Subcutaneous abdominal adipose tissue (tissue), 5 donors: ENCODE measurements around the gene MEIKIN.

Experiments
- H3K27ac ChIP-seq: one replicate; pipeline ENCODE4 v1.7.0; 2013; ENCODE audit warnings: low read depth, mild to moderate bottlenecking, inconsistent platforms, low read length, moderate library complexity
- H3K27me3 ChIP-seq, 5 donors: one replicate each; pipeline ENCODE4 v1.7.0; 2013; ENCODE audit warnings: low read length in 5 of 5, inconsistent platforms in 1 of 5; ENCODE audit not compliant: control insufficient read depth in 5 of 5, insufficient read depth in 4 of 5
- H3K36me3 ChIP-seq, 5 donors: one replicate each; pipeline ENCODE4 v1.7.0; 2013; ENCODE audit warnings: low read length in 5 of 5; ENCODE audit not compliant: control insufficient read depth in 5 of 5, insufficient read depth in 5 of 5
- H3K4me1 ChIP-seq, 5 donors: one replicate each; pipeline ENCODE4 v1.7.0; 2013; ENCODE audit warnings: low read length in 5 of 5, mild to moderate bottlenecking in 3 of 5, moderate library complexity in 1 of 5; ENCODE audit not compliant: control insufficient read depth in 5 of 5, insufficient read depth in 5 of 5
- H3K4me3 ChIP-seq, 5 donors: one replicate each; pipeline ENCODE4 v1.7.0; 2013; ENCODE audit warnings: low read length in 5 of 5, low read depth in 1 of 5
- H3K9ac ChIP-seq, 5 donors: one replicate each; pipeline ENCODE4 v1.7.0; 2013; ENCODE audit warnings: low read length in 5 of 5, mild to moderate bottlenecking in 4 of 5, moderate library complexity in 3 of 5
- H3K9me3 ChIP-seq, 5 donors: one replicate each; pipeline ENCODE4 v1.7.0; 2013; ENCODE audit warnings: low read length in 5 of 5; ENCODE audit not compliant: control insufficient read depth in 5 of 5
- donor health status: healthy.
- donor health status: healthy.
- donor health status: healthy.
- donor health status: healthy.
- donor health status: healthy.

The MEIKIN gene

DNA sequence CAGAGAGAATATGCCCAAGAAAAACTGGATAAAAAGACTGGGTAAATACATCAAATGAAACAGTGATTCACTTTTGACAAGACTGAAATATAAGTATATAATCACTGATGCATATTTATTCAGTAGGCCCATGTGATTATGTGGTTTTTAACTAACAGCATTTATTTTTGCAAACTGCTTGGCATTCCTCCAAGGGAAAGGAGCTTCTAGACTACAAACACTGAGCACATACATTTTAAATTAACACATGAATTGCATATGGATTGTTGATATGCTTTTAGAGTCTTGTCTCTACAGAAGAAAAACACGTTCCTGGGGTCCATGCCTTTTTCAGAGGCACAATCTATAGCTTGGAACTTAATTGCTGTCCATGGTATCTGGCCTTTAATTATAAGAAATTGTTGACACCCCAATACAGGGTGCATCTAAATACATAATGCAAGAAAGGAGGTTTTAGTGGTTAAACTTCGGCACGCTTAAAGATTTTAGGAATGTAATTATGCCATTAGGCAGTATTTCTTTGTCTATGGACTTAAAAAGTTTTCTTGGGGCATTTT lies 6.9 kb upstream of the MEIKIN start:
- no peak overlapping the region for H3K4me3 ChIP-seq
- no peaks in the 10 kb centered on the region for H3K36me3 ChIP-seq
- no peak overlapping the region for H3K9ac ChIP-seq
- H3K27me3 ChIP-seq, result peaks cover 0 to 3% (median 0%) of the 10 kb centered on the region in 5 donors
- H3K9me3 ChIP-seq, result no peaks in the 10 kb centered on the region
- no peaks in the 10 kb centered on the region for H3K4me1 ChIP-seq
- H3K27ac ChIP-seq, result no peak overlapping the region

DNA sequence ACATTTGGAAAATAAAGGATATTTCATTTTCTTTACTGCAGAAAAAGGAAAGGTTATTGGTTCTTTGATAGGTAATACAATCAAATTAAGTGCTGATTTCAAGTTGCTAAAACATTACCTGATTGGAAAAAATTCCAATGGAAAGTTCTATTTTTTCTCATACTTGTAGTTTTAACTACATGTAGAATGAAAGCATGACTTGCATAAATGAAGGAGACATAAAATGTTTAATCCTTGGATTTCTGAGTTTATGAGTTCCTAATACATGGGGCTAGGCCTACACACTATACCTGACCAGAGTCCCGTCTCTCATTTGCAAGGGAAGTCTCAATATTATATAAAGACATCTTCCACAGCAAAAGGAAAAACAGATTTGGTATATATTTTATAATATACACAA lies 5.2 kb upstream of the MEIKIN start:
- Histone ChIP-seq H3K9me3 (no peaks in the 10 kb centered on the region), H3K36me3 (no peaks in the 10 kb centered on the region), H3K9ac (no peak overlapping the region), H3K4me3 (no peak overlapping the region), H3K4me1 (no peaks in the 10 kb centered on the region), H3K27ac (no peak overlapping the region), H3K27me3 (peaks cover 0 to 3% (median 0%) of the 10 kb centered on the region in 5 donors)

DNA sequence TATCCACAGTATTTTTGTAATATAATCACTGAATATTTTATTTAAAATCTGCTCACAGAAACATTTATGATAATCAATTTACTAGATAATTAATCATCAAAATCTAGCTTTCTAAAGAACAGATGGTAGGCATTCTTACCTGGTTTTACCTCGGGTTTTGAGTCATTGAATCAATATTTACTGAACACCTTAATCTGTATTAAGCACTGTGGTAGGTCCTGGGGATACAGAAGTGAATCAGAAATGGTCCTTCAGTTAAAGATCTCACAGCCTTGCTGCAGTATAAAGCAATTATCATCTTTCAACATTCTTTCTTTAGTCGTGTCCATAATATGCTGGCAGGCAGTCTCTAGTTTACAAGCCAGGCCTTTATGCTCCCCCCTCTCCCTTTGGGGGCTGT lies 2.0 kb upstream of the MEIKIN start:
- H3K4me1 ChIP-seq, result no peaks in the 10 kb centered on the region
- H3K27ac ChIP-seq, result no peak overlapping the region
- H3K9ac ChIP-seq, result no peak overlapping the region
- no peaks in the 10 kb centered on the region for H3K27me3 ChIP-seq
- H3K9me3 ChIP-seq, result no peaks in the 10 kb centered on the region
- no peak overlapping the region for H3K4me3 ChIP-seq
- no peaks in the 10 kb centered on the region for H3K36me3 ChIP-seq

DNA sequence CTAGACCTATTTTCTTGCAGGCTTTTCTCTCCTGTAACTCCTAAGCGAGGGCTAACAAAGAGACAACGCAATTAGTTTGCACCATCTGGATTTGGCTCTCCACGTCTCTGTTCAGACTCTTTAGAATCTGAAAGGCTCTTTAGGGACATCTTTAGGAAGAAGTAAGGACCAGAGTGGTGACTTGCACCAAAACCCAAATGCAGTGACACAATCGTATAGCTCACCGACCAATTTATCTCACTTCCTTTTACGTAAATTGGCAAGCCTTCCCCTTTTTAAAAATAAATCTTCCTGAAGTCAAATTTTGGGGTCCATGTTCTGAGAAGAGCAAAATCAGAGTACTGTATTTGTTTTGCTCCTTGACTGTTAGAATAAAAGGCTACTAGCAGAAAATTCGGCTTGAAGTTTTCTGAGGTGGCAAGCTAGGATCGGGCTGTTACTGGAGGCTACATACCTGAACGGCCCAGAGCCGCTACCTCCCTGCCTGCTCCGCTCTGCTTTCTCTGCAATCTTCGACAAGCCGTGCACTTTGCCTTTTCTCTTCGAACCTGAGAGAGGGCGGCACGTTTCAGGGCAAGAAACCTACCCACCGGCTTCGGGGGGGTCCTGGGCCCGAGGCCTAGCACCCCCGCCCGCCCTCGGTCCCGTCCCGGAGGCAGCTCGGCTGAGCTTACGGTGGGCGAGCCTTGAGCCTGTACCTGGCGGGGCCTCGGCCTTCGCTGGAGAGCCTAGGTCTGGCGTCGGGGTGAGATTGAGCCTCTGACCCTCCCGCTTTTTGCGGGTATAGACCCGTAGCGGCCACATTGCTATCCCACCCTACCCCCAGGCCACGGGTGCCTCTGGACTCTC lies 537 bp downstream of the MEIKIN start:
- no peaks in the 10 kb centered on the region for H3K27me3 ChIP-seq
- no peak overlapping the region for H3K9ac ChIP-seq
- no peaks in the 10 kb centered on the region for H3K36me3 ChIP-seq
- H3K4me1 ChIP-seq, result no peaks in the 10 kb centered on the region
- no peak overlapping the region for H3K27ac ChIP-seq
- no peak overlapping the region for H3K4me3 ChIP-seq
- no peaks in the 10 kb centered on the region for H3K9me3 ChIP-seq

DNA sequence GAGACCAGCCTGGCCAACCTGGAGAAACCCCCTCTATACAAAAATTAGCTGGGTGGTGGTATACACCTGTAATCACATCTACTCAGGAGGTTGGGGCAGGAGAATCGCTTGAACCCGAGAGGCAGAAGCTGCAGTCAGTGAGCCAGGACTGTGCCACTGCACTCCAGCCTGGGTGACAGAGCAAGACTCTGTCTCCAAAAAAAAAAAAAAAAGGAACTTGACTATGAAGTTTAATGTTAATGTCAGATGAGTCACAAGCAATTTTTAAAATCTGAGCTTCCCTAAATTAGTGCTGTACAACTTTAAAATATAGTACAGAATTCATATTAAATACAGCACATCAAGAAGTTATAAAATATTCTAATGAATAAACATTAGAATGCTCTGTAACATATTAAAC lies 1.5 kb downstream of the MEIKIN start:
- Histone ChIP-seq H3K9me3 (no peaks in the 10 kb centered on the region), H3K27me3 (no peaks in the 10 kb centered on the region), H3K9ac (no peak overlapping the region), H3K36me3 (no peaks in the 10 kb centered on the region), H3K4me3 (no peak overlapping the region), H3K4me1 (no peaks in the 10 kb centered on the region), H3K27ac (no peak overlapping the region)

DNA sequence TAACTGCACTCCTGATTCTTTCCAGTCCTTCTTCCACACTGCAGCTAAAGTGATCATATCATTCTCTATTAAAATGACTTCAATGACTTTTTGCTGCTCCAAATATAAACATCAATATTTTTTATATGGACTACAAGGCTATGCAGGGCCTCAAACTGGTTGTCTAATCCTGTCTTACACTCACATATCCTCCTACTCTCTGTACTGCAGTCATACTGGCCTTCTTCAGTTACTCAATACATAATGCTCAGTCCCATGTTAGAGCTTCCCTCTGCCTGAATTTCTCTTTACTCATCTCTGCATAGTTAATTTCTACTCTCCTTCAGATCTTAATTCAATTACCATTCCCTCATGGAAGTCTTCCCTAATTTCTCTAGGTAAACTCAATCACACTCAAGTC lies 3.4 kb downstream of the MEIKIN start:
- H3K4me3 ChIP-seq, result no peak overlapping the region
- H3K36me3 ChIP-seq, result no peaks in the 10 kb centered on the region
- H3K27me3 ChIP-seq, result no peaks in the 10 kb centered on the region
- H3K4me1 ChIP-seq, result no peaks in the 10 kb centered on the region
- H3K9me3 ChIP-seq, result no peaks in the 10 kb centered on the region
- H3K9ac ChIP-seq, result no peak overlapping the region
- H3K27ac ChIP-seq, result no peak overlapping the region

DNA sequence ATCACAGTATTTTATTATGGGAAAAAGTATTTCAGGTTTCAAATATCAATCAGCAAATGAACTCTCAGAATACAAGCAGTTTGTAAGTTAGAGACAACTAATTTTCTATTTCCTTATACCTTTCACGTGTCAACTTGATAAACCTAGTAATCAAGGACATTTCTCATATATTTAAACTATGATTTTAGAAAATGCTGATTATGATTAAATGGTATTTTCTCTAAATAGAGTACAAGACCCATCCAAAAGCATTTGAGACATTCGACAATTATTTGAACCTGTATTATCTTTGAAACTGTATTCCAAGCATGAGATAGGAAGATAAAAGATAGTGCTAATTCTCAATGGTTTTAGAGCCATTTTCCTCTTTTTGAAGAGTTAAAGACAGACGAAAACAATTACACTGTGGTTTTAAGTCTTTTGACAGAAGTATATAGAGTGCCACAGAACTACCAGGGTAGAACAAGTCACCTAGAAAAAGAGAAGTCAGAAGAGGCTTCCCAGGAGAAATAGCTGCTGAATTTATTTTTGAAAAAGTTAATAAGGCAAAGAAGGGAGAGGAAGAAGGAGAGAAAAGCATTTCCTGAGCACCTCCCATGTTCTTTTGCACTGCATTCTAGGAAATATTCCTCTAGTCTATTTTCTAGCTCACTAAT lies 5.6 kb downstream of the MEIKIN start:
- no peaks in the 10 kb centered on the region for H3K36me3 ChIP-seq
- no peak overlapping the region for H3K27ac ChIP-seq
- H3K27me3 ChIP-seq, result no peaks in the 10 kb centered on the region
- no peak overlapping the region for H3K4me3 ChIP-seq
- no peak overlapping the region for H3K9ac ChIP-seq
- no peaks in the 10 kb centered on the region for H3K9me3 ChIP-seq
- no peaks in the 10 kb centered on the region for H3K4me1 ChIP-seq

DNA sequence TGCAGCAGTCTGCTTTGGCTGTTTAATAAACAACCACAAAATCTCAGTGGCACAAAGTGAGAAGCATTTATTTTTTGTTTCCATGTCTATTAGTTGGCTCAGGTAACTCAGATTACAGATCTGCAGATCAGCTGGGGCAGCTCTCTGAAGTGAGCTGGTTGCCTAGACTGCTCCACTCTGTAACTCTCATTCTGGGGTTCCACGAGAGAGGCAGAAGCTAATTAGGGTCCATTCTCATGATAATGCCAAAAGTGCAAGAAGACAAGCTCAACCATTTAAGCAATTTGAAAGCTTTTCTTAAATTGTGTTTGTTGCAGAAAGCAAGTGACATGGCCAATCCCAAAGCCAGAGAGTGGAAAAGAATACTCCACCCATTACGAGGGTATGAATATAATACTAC lies 13.2 kb downstream of the MEIKIN start:
- Histone ChIP-seq H3K9me3 (peaks cover 2 to 32% (median 23%) of the 10 kb centered on the region in 5 donors), H3K4me1 (no peaks in the 10 kb centered on the region), H3K9ac (no peak overlapping the region), H3K4me3 (no peak overlapping the region), H3K36me3 (no peaks in the 10 kb centered on the region), H3K27me3 (no peaks in the 10 kb centered on the region), H3K27ac (no peak overlapping the region)

DNA sequence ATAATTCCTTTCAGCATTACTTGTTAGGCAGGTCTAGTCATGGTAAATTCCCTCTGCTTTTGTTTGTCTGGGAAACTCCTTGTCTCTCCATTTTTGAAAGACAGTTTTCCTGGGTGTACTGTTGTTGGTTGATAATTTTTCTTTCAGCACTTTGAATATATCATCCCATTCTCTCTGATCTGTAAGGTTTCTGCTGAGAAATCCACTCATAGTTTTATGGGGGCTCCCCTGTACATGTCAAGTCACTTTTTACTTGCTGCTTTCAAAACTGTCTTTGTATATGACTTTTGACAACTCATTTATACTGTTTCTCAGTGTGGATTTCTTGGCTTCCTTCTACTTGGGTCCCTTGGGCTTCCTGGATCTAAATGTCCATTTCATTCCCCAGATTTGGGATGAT lies 16.5 kb downstream of the MEIKIN start:
- Histone ChIP-seq H3K9ac (no peak overlapping the region), H3K27me3 (no peaks in the 10 kb centered on the region), H3K27ac (no peak overlapping the region), H3K36me3 (no peaks in the 10 kb centered on the region), H3K9me3 (peaks cover 5 to 40% (median 29%) of the 10 kb centered on the region in 5 donors), H3K4me1 (no peaks in the 10 kb centered on the region), H3K4me3 (no peak overlapping the region)

DNA sequence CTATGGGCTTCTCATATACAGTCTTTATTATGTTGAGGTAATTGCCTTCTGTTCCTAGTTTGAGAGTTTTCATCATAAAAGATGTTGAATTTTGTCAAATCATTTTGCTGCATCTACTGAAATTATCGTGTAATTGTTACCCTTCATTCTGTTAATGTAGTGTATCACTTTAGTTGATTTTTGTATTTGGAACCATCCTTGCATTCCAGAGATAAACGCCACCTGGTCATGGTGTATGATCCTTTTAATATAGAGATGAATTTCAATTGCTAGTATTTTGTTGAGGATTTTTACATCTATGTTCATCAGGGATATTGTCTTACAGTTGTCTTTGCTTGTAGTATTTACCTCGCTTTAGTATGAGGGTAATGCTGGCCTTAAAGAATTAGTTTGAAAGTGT lies 19.3 kb downstream of the MEIKIN start:
- H3K36me3 ChIP-seq, result no peaks in the 10 kb centered on the region
- H3K27ac ChIP-seq, result no peak overlapping the region
- H3K9ac ChIP-seq, result no peak overlapping the region
- peaks cover 5 to 34% (median 27%) of the 10 kb centered on the region in 5 donors for H3K9me3 ChIP-seq
- no peaks in the 10 kb centered on the region for H3K4me1 ChIP-seq
- no peaks in the 10 kb centered on the region for H3K27me3 ChIP-seq
- H3K4me3 ChIP-seq, result no peak overlapping the region
